NCI-H748 treated with DMSO at 0.1 percent for 48 hours (cell line): ENCODE data around the gene TNFRSF14.

Source experiments
- DNase-seq: peaks from one replicate; lab custom pipeline; 2025; lab: John Stamatoyannopoulos, UW

TNFRSF14 gene

DNA sequence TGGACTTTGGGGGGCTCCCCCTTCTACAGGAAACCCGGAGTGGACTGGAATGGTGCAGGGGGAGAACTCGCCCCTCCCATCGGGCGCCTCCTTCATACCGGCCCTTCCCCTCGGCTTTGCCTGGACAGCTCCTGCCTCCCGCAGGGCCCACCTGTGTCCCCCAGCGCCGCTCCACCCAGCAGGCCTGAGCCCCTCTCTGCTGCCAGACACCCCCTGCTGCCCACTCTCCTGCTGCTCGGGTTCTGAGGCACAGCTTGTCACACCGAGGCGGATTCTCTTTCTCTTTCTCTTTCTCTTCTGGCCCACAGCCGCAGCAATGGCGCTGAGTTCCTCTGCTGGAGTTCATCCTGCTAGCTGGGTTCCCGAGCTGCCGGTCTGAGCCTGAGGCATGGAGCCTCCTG is at the start of gene TNFRSF14:
Gene TNFRSF14, plus strand, starts transcription at position 95 of the 401 bp plus-strand sequence. Its CDS starts 294 bp downstream, at position 389.
- DNase-seq = no peak

DNA sequence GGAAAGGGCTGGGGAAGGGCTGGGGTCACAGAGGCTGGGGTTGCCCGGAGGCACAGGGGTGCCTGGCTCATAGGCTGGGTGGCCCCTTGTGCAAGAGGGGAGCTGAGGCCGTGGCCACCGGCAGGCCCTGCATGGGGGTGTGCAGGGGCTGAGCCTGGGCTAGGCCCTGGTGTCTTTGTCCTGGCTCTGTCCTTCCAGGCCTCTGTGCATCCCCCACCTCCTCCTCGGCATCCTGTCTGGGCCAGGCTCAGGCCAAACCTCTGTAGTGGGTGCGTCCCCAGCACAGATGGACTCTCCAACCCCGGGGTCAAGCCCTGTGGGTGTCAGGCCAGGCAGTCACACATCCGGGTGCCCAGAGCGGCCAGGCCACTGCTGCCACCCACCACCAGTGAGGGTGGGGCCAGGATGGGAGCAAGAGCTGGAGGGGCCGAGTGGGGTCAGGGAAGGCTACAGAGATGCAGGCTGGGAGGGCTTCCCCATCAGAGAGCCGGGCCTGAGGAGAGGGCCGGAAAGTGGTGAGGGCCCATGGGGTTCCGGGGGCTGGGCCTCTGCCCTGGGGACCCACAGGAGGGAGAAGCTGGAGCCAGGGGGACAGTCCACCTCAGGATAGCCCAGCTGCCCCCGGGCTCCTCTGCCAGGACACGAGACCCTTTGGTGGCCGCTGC is 49.1 kb upstream of the TNFRSF14 start:
- DNase-seq = no peak

- no peak for DNase-seq
Measured at GRCh38 chr1:2507744-2508155, 48.4 kb upstream of the TNFRSF14 start.

GRCh38 chr1:2508180-2508579 is 48.0 kb upstream of the TNFRSF14 start:
- DNase-seq = no peak

GRCh38 chr1:2508751-2509150 is 47.4 kb upstream of the TNFRSF14 start:
- DNase-seq = no peak

DNA sequence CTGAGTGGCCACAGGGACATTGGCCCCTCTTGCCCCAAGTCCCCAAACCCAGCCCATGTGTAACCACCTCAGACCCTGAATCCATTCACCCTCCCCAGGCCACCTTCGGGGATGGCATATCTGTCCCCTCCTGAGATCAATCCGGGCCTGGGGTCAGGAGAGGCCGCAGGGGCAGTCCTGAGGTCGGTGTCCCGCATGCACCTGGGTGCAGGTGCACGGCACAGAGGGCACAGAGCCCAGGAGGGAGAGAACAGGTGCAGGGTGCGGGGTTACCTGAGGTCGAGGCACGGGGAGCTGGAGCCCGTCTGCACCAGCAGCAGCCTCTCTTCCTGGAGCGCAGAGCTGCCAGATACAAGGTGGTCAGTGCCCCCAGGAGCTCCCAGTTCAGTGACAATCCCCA is 46.6 kb upstream of the TNFRSF14 start:
- DNase-seq = no peak

- DNase-seq = no peak
Measured at GRCh38 chr1:2510366-2511155, 45.6 kb upstream of the TNFRSF14 start.

- DNase-seq = no peak
Measured at GRCh38 chr1:2512862-2513421, 43.2 kb upstream of the TNFRSF14 start.

DNA sequence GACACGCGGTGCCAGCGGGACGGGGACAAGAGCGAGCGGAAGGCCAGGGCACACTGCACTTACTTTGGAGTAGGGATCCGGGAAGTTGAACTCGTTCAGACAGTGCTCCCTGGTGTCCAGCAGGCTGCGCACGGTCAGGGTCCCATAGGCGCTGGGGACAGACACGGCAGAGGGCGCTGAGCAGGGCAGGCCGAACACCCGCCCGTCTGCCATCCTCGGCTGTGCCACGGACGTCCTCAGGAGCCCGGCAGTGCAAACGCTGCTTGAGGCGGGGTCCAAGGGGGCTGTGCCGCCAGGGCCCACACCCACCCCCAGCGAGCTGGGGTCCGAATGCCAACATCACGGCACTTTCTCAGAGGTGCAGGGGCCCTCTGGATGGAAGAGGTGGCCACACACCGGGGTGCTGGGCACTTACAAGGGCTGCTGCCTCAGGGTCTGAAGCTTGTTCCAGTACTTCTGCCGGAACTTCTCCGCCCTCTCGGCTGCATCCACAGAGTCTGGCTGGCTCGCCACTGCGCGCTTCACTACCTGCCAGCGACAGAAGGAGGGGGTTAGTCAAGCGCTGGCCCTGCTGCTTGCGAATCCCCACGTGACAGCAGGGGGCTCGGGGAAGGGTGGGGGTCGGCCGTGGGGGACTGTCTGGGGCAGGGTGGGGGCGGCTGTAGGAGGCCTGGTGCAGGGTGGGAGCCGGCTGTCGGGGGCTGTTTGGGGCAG is 42.1 kb upstream of the TNFRSF14 start:
- DNase-seq = no peak

DNA sequence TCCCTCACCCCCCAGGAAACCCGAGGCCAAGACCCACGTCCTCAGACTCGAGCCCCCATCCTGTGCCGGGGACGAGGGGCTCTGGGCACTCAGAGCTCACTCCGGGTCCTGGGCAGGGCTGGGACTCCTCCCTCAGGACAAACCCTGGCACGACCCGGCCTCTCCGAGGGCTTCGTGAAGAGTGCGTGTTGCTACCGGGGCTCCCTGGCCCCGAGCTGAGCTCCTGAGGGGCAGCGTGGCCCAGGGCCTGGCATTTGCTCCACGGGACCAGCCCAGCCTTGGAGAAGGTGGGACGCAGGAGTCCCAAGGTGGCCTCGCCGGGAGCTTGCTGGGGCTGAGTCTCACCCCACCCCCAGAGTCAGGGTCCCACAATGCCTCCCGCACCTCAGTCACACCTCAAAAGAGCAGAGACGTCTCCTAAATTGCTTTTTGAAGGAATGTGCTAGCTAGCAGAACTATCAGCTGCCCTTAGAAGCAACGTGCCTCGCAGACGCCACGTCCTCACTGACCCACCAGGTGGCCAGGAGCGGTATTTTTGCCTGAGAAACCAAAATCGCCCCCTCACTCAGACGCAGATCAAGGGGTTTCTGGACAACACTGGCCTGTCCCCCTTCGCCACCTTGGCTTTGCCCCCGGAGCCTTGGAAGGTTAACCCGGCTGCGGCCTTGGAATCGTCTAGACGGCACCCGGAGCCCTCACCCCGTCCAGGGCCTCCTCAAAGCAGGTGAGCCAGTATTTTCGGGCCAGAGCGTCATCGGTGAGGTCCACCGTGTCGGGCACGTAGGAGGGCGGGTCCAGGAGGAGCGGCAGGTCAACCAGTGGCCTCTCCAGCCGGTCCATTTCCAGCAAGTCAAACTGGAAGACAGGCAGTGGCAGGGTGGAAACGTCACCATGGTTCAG is 41.1 kb upstream of the TNFRSF14 start:
- DNase-seq = no peak

GRCh38 chr1:2515763-2516080 is 40.4 kb upstream of the TNFRSF14 start:
- no peak for DNase-seq

DNA sequence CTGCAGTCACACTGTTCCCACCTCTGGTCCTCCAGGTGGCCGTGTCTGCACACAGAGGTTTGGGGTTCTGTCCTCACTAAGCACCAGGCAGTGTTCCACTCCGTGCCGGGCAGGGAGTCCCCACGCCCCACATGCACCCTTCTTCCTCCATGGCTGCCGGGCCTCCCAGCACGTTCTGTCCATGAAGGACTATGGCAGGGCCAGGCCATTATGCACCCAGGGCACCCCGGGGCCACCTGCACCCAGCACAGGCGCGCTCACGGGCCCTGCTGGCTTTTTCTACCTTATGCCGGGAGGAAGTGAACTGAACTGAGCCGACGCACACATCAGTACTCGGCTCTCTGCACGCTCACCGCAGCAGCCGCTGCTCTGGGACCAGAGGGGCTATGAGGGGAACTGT is 40.0 kb upstream of the TNFRSF14 start:
- no peak for DNase-seq

- DNase-seq = no peak
Measured at GRCh38 chr1:2516946-2517345, 39.2 kb upstream of the TNFRSF14 start.

DNA sequence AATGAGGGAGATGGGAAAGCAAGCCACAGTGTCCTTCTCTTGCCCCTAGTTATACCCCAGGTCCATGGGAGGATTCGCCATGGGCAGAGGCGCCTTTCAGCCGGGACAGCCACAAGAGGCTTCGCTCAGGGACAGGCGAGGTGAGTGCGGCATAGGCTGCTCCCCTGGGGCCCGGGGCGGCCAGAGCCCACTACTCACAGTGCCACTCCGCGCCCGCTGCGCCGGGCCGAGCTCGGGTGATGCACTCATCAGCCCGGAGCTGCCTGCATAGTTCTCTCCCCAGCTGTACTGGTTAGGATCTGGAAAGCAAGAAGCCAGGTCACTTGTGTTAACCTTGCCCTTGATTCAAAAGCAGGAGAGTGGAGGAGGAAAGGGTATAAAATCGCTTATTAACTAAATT is 38.2 kb upstream of the TNFRSF14 start:
- DNase-seq = no peak

DNA sequence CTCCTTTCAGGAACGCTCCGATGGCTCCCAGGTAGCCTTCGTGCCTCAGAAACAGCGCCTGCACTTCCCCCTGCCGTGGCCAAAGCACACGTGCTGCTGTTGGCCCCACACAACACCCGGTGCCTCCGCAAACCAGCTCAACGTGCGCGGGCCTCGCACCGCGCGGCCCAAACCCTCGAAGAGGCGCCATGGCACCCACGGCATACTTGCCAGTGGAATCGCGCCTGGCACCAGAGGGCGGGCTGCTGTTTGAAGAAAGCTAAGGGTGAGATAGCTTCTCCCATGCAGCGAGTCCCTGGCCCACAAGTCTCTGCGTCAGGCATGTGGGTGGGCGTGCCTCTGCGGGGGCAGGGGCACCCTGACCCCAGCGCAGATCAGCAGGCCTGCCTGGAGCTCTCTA is 37.6 kb upstream of the TNFRSF14 start:
- no peak for DNase-seq

- no peak for DNase-seq
Measured at GRCh38 chr1:2519029-2519685, 37.0 kb upstream of the TNFRSF14 start.

- no peak for DNase-seq
Measured at GRCh38 chr1:2519729-2520128, 36.4 kb upstream of the TNFRSF14 start.

GRCh38 chr1:2520206-2520605 is 36.0 kb upstream of the TNFRSF14 start:
- no peak for DNase-seq

DNA sequence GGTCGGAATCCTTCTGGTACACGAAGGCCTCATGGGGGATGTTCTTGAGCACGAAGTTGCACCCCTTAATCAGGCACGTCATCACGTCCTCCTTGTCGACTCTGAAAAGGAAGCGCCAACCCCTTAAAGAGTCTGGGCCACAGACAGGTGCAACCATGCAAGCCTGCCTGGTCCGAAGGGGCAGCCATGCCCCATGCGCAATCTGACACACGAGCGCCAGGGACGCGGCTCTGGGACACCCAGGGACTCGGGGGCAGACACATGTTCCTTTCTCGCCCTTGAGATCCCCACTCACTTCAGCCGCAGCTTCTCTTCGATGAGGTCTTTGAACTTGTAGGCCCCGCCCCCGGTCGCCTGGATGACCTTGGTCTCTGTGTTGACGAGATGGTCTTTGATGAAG is 35.4 kb upstream of the TNFRSF14 start:
- no peak for DNase-seq

GRCh38 chr1:2522230-2522629 is 33.9 kb upstream of the TNFRSF14 start:
- DNase-seq = no peak

GRCh38 chr1:2523191-2523890 is 32.8 kb upstream of the TNFRSF14 start:
- DNase-seq = no peak
